NOMO-1 treated with DMSO at 0.1 percent for 48 hours (cell line): Measurements from ENCODE around the gene ZC3H12A.
"Not testable (repeated sequence)": the region's sequence is repeated elsewhere in the genome, so short reads cannot be mapped to it uniquely, and the experiment has no call there.

Source experiments
- DNase-seq: peaks from one replicate; lab custom pipeline; 2025; ENCODE audit not compliant: unreplicated experiment; lab: John Stamatoyannopoulos, UW

Gene ZC3H12A

DNA sequence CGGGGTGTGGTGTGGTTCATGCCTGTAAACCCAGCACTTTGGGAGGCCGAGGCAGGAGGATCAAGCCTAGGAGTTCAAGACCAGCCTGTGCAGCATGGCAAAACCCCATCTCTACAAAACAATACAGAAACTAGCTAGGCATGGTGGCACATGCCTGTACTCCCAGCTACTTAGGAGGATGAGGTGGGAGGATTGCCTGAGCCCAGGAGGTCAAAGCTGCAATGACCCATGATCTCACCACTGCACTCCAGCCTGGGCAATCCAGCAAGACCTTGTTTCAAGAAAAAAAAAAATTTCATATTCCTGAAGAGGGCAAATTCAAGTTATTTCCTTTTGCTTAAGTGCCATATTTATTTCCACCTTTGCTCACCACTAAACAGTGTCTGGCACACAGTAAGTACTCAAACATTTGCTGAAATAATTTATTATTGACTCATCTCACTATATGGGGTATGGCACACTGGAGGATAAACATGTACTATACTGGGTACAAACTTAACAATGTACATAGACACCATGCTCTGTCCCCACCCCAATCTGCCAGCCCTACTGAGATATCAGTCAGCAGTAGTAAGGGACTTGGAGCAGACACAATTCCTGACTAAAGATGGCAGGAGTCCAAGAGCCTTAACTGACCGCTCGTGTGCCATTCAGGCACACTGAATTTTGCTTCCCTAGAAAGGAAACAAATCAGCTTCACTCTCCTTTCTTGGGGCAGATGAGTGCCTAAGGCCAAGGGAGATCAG, 24.7 kb downstream of the ZC3H12A start:
- no peak for DNase-seq

DNA sequence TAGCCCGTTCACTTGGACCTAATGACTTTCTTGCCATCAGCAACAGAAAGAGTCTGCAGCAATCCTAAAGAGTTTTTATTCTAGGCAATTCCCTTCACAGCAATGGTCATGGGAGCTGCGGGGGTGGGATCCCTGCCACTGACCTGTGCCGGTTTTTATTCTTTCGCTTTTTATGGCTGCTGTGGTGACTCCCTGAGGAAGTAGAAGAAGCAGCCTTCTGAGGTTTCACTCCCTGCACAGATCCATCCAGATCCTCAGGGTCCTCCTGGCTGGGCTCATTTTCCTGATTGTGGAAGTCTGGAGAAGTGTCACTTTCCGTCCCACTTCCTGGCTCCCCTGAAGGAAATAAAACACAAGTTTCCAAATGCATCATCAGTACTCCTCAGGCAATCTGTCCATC, 27.3 kb downstream of the ZC3H12A start:
- DNase-seq, result no peak

DNA sequence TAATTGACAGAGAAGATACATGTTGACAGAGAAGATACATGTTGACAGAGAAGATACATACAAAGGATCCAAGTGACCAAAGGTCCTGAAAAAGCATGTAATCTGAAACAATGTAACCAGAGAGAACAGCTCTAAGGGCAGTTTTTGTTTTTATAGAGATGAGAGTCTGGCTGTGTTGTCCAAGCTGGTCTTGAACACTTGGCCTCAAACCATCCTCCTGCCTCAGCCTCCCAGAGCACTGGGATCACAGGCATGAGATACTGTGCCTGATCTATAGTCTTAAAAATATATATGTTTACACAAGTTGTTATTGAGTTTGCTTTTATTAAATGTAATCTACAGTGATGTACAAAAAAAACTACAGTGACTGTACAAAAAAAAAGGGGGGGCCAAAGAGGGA, 27.7 kb downstream of the ZC3H12A start:
- DNase-seq, result no peak

DNA sequence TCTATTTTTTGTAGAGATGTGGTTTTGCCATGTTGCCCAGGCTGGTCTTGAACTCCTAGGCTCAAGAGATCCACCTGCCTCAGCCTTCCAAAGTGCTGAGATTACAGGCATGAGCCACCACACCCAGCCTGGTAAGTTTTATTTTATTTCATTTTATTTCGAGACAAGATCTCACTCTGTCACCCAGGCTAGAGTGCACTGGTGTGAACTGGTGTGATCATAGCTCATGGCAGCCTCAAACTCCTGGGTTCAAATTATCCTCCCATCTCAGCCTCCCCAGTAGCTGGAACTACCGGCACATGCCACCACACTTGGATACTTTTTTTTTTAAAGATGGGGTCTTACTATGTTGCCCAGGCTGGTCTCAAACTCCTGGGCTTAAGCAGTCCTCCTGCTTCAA, 28.4 kb downstream of the ZC3H12A start:
- not testable (repeated sequence) for DNase-seq

DNA sequence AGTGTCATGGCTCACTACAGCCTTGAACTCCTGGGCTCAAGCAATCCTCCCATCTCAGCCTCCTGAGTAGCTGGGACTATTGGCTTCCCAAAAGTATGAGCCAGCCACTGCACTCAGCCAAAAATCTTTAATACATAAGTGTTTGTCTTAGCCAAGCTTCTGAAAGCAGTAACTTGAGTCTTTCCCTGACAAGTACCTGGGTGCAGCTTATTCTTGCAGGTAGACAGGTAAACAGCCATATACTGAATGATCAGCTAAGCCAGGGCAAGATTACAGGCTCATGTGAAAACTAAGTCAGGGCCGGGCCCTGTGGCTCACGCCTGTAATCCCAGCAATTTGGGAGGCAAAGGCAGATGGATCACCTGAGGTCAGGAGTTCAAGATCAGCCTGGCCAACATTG, 32.4 kb downstream of the ZC3H12A start:
- no peak for DNase-seq

DNA sequence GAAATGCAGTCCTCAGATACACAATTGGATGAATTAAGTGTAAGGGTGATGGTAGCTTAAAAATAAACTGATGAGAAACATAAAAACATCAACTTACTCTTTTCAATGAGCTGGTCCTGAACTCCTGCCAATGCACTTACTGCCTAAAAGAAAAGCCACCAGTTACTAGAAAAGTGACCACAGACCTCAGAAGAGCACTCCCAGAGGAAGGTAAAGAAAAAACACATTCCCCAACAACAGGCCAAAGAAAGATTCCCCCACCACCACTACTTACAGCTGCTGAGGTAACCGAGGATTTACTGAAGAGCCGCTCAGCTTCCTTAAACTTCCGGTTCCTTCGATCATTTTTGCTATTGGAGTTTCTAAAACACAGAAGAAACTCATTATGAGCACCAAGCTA, 34.8 kb downstream of the ZC3H12A start:
- DNase-seq, result no peak

DNA sequence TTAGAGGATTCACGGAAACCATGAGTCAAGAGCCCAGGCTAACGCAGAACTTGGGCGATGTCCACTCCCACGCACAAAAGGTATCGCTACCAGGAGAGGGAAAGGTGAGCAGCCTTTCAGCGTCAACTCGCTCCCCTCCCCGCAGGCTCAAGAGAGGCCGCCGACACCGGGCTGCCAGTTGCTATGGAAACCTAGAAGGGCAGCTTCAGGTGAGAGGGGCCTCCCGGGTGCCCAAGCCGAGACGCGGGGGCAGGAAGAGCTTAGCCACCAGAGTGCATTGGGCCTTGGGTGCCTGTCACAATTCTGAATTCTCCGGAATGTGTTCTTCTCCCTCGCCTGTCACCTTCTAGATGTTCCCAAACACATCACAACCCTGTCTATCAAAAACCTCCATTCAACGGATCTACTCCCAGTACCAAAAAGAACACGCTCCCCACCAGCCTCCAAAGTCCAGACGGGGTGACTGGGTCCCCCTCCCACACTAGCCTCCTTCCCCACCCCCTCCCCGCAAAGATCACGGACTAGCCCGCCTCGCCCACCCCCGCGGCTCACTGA, 39.5 kb downstream of the ZC3H12A start:
- no peak for DNase-seq

DNA sequence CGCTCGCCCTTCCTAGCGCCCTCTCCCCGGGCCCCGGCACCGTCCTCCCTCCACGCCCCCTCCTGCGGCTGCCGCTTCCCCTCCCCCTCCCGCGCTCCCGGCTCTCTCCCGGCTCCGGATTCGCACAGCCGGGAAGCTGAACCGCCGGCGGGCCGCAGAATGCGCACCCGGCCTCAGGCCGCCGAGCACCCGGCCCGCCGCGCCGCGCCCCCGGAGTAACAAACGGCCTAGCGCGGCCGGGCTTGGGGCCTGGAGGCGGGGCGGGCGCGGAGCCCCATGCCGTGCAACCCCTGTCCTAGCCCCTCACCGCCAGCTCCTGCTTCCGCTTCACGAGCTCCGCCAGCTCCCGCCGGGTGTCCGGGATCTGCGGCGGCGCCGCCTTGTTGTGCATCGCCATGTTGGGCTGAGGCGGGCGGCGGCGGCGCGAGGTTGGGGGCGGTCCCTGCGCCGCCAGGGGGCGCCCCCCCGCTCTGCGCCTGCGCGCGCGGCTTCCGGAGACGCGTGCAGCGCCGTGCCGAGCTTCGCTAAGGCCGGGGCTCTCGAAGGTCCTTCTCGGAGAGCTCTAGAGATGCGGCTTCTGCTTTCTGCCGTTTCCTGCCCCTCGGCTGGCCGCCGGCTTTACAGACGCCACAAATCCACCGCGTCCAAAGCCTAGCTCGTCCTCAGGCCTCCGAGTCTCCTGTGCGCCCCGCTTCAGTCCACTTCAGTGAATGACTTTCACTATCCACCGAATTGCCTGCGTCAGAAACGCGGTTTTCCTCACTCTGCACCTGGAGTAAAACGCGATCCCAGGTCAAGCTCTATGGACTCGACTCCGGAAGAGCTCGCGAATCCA, 40.2 kb downstream of the ZC3H12A start, which contains the start of gene MEAF6:
Gene MEAF6 (minus strand): TSS at position 417 of the 835 bp plus-strand sequence. CDS start 20 bp downstream, at position 397.
- DNase-seq, result peak; percentile 87

DNA sequence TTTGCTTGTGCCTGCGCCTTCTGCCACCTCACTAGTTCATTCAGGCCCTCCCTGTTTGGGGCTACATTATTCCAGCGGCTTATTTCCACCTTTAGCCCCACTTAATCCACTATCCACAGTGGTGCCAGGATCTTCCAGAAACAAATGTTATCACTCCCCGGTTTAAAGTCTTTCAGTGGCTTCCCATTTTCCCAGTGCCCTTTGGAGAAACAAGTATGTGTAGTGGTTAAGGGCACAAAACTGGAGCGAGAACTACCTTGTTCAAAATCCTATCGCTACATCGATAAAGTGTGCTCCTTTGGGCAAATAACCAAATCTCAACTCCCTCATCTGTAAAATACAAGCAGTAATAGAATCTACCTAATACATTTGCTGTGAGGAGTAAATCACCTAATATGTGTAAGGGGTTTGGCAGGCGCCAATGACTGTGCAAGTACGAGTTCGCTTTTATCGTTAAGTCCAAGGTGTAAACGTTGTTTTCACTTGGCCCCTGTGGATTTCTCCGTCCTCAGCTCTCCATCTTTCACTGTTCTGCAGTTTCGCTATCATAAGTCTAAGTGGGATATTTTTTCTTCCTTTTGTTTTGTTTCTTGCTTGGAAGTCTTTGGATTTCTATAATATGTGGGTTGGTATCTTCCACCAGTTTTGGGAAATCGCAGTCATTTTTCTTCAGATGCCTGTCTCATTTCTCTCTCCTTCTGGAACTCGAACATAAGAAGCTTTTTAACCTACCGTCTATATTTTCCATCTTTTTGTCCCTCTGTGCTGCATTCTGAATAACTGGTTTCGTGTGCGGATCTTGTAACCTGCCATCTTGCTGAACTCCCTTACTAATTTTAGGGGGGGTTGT, 41.0 kb downstream of the ZC3H12A start:
- no peak for DNase-seq

DNA sequence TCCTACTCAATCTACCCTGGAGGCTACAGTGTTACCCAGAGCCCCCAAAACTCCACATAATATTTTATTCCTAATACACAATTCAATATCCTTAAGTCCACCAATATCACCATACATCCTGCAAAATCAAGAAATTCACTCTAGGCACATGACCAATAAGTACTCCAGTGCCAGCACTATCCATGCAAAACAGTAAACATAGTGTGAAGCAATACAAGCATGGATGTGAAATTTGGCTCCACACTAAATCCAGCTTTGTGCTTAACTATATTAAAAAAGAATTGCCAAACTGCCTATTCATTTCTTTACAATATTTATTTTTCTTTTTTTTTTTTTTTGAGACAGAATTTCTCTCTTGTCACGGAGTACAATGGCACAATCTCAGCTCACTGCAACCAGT, 43.2 kb downstream of the ZC3H12A start:
- no peak for DNase-seq

DNA sequence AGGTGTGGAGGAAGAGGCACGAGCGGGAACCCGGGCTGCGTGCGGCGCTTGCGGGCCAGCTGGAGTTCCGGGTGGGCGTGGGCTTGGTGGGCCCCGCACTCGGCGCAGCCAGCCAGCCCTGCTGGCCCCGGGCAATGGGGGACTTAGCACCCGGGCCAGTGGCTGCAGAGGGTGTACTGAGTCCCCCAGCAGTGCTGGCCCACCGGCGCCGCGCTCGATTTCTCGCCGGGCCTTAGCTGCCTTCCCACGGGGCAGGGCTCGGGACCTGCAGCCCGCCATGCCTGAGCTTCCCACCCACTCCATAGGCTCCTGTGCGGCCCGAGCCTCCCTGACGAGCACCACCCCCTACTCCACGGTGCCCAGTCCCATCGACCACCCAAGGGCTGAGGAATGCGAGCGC, 43.9 kb downstream of the ZC3H12A start:
- not testable (repeated sequence) for DNase-seq

DNA sequence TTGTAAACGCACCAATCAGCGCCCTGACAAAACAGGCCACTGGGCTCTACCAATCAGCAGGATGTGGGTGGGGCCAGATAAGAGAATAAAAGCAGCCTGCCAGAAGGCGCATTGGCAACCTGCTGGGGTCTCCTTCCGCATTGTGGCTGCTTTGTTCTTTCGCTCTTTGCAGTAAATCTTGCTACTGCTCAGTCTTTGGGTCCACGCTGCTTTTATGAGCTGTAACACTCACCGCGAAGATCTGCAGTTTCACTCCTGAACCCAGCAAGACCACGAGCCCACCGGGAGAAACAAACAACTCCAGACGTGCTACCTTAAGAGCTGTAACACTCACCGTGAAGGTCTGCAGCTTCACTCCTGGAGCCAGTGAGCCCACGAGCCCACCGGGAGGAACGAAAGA, 44.5 kb downstream of the ZC3H12A start:
- DNase-seq, result not testable (repeated sequence)

DNA sequence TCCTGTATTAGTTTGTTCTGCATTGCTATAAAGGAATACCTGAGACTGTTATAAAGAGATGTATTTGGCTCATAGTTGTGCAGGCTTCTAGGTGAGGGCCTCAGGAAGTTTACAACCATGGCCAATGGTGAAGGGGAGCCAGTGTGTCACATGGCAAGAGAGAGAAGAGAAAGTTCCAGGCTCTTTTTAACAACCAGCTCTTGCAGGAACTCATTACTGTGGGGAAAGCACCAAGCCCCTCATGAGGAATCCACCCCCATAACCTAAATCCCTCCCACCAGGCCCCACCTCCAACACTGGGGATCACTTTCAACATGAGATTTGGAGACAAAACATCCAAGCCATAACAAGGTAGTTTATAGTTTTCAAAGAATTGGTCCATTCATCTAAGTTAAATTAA, 45.2 kb downstream of the ZC3H12A start:
- DNase-seq, result no peak

DNA sequence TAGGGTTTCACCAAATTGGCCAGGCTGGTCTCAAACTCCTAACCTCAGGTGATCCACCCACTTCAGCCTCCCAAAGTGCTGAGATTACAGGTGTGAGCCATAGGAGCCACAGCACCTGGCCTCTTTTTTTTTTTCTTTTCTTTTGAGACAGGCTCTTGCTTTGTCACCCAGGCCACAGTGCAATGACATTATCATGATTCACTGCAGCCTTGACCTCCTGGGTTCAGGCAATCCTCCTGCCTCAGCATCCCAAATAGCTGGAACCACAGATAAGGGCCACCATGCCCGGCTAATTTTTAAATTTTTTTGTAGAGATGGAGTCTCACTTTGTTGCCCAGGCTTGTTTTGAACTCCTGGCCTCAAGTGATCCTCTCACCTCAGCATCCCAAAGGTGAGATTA, 55.5 kb downstream of the ZC3H12A start:
- not testable (repeated sequence) for DNase-seq

DNA sequence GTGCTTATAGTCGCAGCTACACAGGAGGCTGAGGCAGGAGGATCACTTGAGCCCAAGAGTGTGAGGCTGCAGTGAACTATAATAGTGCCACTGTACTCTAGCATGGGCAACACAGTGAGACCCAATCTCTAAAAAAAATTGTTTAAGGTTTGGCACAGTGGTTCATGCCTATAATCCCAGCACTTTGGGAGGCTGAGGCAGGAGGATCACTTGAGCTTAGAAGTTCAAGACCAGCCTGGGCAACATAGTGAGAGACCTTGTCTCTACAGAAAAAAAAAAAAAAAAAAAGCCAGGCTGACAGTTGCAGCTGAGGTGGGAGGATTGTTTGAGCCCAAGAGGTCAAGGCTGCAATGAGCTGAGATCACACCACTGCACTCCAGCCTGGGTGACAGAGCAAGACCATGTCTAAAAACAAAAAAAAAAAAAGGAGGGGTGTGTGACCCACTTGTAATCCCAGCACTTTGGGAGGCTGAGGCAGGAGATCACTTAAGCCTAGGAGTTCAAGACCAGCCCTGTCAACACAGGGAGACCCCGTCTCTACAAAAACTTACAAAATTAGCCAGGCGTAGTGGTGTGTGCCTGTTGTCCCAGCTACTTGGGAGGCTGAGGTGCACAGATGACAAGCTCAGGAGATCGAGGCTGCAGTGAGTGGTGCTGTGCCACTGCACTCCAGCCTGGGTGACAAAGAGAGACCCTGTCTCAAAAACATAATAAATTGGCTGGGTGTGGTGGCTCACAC, 58.2 kb downstream of the ZC3H12A start:
- not testable (repeated sequence) for DNase-seq

DNA sequence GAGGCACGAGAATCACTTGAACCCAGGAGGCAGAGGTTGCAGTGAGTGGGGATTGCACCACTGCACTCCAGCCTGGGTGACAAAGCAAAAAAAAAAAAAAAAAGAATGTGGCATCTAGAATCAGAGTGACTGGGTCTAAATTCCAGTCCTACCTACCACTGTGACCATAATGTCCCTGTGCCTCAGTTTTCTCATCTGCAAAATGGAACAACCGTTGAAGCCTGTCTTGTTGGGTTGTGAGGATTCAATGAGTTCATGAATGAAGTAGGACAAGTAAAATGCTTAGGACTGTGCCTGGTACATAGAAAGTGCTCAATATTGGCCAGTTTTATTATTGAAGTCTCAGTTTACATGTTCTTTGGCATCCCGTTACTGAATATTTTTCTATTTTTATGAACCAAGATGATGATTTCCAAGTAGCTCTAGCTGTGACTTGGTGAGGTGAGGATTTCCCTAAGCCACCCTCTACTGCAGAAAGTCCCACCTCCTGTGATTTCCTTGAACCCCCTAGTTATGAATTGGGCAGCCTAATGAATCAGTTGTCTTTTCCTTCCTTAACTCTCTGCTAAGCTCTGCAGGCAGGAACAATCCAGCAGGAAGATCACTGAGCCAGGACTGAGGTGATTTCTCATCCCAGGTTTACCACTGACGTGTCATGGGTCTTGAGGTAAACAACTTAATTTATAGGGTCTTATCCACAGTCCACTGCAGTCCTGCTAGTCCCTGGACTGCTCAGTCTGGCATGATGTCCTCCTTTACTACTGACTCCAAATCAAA, 59.1 kb downstream of the ZC3H12A start:
- no peak for DNase-seq
